SJCRH30 (cell line): ENCODE results near the gene FAM107B. TPM values are rescaled to one million over a fixed set of nuclear protein-coding genes. Genes with fewer than 3 reads are reported as not detected.
A peak's percentile ranks its signal among the peaks of the same experiment; 100 is the strongest.

ENCODE experiments used
- DNase-seq, 2 experiments: peaks; one replicate each; pipeline ENCODE4 v3.0.0-alpha.2; 2015 to 2020
- H3K27ac ChIP-seq: fragments of 250-450 bp; sonication (Bioruptor Pico); 2 replicates; pipeline ENCODE4 v1.5.1; 2020; ENCODE audit warnings: mild to moderate bottlenecking, moderate library complexity
- H3K27me3 ChIP-seq: fragments of 250-450 bp; sonication (Bioruptor Pico); 2 replicates; pipeline ENCODE4 v1.5.1; 2020; ENCODE audit warnings: mild to moderate bottlenecking, moderate library complexity
- H3K36me3 ChIP-seq: fragments of 250-450 bp; sonication (Bioruptor Pico); 2 replicates; pipeline ENCODE4 v1.5.1; 2020; ENCODE audit warnings: mild to moderate bottlenecking, moderate library complexity
- H3K4me1 ChIP-seq: fragments of 250-450 bp; sonication (Bioruptor Pico); 2 replicates; pipeline ENCODE4 v1.5.1; 2020; ENCODE audit warnings: mild to moderate bottlenecking, moderate library complexity
- H3K4me3 ChIP-seq: fragments of 250-450 bp; sonication (Bioruptor Pico); 2 replicates; pipeline ENCODE4 v1.5.1; 2020; ENCODE audit warnings: mild to moderate bottlenecking, moderate library complexity
- H3K9me3 ChIP-seq: fragments of 250-450 bp; sonication (Bioruptor Pico); replicated peaks from 2 replicates; pipeline ENCODE4 v1.5.1; 2020; ENCODE audit warnings: mild to moderate bottlenecking, moderate library complexity
- total RNA-seq: library from RNA; depleted of rRNA; stranded (reverse); fragments of >200 nt; shearing (Covaris generic); gene quantifications from 2 replicates; pipeline ENCODE4 v1.2.3, GENCODE V29; 2014

The FAM107B gene
- total RNA-seq, 1 experiment from 2014 or later = 21.7 TPM

DNA sequence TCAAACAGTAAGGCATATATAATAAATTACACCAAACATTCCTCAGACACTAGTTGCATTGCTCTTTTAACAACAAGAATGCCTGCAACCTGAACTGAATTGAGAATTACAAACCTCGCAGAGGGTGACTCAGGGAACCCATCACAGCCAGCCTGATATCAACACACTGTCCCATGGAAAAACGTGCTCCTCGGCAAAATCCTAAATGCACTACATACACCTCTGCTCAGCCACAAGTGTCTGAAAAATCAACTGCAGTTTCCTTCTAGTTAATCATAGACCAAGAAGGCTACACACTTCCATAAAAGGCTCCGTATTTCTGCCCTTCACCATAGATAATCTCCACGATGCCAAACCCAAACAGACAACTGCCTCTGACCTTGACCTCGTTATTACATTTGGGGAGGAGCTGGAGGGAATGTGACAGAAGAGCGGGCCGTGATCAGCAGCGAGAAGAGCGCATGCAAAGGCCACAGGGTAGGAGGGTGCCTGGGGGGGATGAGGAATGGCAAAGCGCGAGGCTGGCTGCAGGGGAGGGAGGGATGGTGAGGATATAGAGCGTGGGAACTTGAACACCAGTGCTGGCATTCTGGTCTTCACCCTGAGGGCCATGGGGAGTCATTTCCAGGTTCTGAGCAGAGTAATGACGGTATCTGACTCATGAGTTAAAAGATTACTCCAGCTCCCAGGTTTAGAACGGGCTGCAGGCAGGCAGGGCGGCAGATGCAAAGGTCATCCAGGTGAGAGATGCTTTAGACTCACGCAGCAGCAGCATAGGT lies 242.0 kb downstream of the FAM107B start:
- Histone ChIP-seq H3K27ac (no peak overlapping the region), H3K4me1 (no peaks in the 10 kb centered on the region), H3K4me3 (no peak overlapping the region), H3K36me3 (no peaks in the 10 kb centered on the region), H3K27me3 (no peaks in the 10 kb centered on the region), H3K9me3 (no peaks in the 10 kb centered on the region)
- no peak for DNase-seq

GRCh38 chr10:14531974-14532373 lies 242.7 kb downstream of the FAM107B start:
- Histone ChIP-seq H3K9me3 (no peaks in the 10 kb centered on the region), H3K4me1 (no peaks in the 10 kb centered on the region), H3K4me3 (no peak overlapping the region), H3K36me3 (no peaks in the 10 kb centered on the region), H3K27me3 (no peaks in the 10 kb centered on the region), H3K27ac (no peak overlapping the region)
- no peak for DNase-seq

DNA sequence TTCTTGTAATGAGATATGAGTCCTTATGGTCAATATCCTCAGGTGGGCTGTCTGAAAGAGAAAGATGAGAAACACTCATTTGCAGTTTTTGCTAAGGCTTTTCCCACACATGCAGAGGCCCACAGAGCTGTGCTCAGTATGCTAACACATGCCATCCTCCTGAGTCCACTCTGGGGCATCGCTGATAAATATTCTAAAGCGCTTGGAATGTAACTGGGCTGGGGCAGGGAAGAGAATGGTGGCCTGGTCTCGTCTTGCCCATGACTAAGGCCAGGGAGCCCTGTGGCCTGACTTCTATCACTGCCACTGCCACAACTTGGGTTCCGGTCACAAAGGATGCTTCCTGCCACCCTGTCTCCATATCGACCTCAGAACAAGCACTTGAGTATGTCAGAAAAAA lies 244.2 kb downstream of the FAM107B start:
- H3K27me3 ChIP-seq = no peaks in the 10 kb centered on the region
- no peak overlapping the region for H3K27ac ChIP-seq
- no peaks in the 10 kb centered on the region for H3K36me3 ChIP-seq
- DNase-seq = no peak
- H3K4me1 ChIP-seq = no peaks in the 10 kb centered on the region
- no peak overlapping the region for H3K4me3 ChIP-seq
- no peaks in the 10 kb centered on the region for H3K9me3 ChIP-seq

DNA sequence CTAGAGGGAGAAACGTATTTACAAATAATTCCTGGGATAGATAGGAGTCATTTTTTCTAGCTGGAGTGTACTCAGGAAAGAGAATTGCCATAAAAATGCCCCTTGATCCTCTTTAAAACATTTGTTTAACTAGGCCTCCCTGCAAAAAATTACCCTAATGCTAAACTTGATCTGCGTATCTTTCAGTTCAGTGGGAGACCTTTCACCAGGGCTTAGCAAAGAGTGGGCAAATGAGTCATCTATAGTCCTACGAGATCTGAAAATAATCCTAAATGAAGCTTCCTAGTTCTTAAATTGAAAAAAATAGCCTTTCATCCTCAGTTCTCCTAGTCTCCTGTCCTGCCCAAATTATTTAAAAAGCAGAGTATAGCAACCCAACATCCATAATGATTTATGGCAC lies 245.3 kb downstream of the FAM107B start:
- H3K27me3 ChIP-seq = no peaks in the 10 kb centered on the region
- H3K27ac ChIP-seq = no peak overlapping the region
- no peaks in the 10 kb centered on the region for H3K36me3 ChIP-seq
- H3K9me3 ChIP-seq = no peaks in the 10 kb centered on the region
- H3K4me3 ChIP-seq = no peak overlapping the region
- no peak for DNase-seq
- H3K4me1 ChIP-seq = no peaks in the 10 kb centered on the region

DNA sequence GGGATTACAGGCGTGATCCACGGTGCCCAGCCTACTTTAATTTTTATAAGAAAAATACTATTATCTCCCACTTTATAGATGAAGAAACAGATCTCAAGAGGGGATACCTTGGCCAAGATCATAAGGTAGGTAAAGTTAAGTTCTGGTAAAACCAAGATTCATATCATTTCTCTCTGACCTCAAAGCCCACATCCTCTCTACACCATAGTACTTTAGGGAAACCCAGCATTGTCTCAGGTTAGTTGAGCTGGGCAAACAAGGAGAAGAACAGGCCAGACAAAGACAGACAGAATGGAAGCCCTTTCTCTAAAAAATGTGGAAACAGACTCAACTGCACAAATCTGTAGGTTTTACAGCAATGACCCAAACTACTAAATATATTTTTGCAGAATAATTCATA lies 246.2 kb downstream of the FAM107B start:
- Histone ChIP-seq H3K4me3 (no peak overlapping the region), H3K27ac (no peak overlapping the region), H3K4me1 (no peaks in the 10 kb centered on the region), H3K9me3 (no peaks in the 10 kb centered on the region), H3K36me3 (no peaks in the 10 kb centered on the region), H3K27me3 (no peaks in the 10 kb centered on the region)
- no peak for DNase-seq

DNA sequence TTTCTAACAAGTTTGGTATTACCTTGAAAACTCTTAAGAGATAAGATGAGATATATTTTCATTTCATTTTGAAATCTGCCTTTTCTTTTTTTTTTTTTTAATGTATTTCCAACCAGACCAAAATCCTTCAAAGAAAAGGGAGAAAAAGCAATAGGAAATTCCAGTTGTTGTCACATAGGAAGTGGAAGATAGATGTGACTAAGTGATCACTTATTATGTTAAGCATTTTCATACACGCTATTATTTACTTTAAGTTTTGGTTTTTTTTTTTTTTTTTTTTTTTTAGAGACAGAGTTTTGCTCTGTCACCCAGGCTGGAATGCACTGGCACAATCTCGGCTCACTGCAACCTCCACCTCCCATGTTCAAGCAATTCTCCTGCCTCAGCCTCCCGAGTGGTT lies 246.8 kb downstream of the FAM107B start:
- Histone ChIP-seq H3K4me3 (no peak overlapping the region), H3K4me1 (no peaks in the 10 kb centered on the region), H3K27me3 (no peaks in the 10 kb centered on the region), H3K27ac (no peak overlapping the region), H3K9me3 (no peaks in the 10 kb centered on the region), H3K36me3 (no peaks in the 10 kb centered on the region)
- no peak for DNase-seq

- H3K4me3 ChIP-seq = no peak overlapping the region
- H3K9me3 ChIP-seq = no peaks in the 10 kb centered on the region
- no peaks in the 10 kb centered on the region for H3K4me1 ChIP-seq
- DNase-seq = no peak
- H3K27me3 ChIP-seq = no peaks in the 10 kb centered on the region
- H3K27ac ChIP-seq = no peak overlapping the region
- no peaks in the 10 kb centered on the region for H3K36me3 ChIP-seq
These were observed 247.4 kb downstream of the FAM107B start for GRCh38 chr10:14527134-14527844.

DNA sequence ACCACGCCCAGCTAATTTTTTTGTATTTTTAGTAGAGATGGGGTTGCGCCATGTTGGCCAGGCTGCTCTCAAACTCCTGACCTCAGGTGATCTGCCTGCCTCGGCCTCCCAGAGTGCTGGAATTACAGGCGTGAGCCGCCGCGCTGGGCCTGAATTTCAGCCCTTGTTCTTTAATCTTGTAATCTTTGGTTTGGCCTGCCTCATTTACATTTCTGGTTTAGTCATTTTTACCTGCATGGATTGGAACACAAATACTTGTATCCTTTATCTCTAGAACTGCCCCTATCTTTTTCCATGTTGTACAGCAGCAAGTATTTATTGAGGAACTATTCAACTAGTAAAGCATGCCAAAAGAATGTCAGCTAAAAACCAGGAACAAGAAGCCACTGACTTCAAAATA lies 248.4 kb downstream of the FAM107B start:
- Histone ChIP-seq H3K27ac (no peak overlapping the region), H3K36me3 (peaks cover 3% of the 10 kb centered on the region; the same call in 1 of the 2 replicates), H3K4me1 (no peaks in the 10 kb centered on the region), H3K4me3 (no peak overlapping the region), H3K27me3 (no peaks in the 10 kb centered on the region), H3K9me3 (no peaks in the 10 kb centered on the region)
- DNase-seq = no peak

GRCh38 chr10:14524691-14525324 lies 249.9 kb downstream of the FAM107B start:
- no peak for DNase-seq
- Histone ChIP-seq H3K36me3 (peaks cover 3% of the 10 kb centered on the region; the same call in 1 of the 2 replicates), H3K4me1 (no peaks in the 10 kb centered on the region), H3K4me3 (no peak overlapping the region), H3K27ac (no peak overlapping the region), H3K27me3 (no peaks in the 10 kb centered on the region), H3K9me3 (no peaks in the 10 kb centered on the region)

DNA sequence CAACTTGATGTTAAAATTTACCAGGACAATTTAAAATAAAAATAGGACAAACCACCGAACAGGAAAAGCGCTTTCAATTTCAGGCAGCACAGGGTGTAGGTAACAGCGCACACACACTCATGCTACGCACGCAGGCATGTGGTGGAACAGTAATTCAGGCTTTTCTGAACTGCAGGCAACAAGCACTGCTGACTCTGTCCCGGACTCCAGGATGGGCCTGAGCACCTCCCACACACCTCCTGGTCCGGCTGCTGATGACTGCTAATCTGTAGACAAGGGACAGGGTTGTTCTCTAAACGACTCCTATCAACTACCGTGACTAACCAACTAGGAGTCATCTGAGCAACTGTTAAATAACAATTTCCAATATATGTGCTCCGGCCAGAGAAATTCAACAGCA lies 251.4 kb downstream of the FAM107B start:
- no peaks in the 10 kb centered on the region for H3K27me3 ChIP-seq
- no peaks in the 10 kb centered on the region for H3K9me3 ChIP-seq
- DNase-seq = peak; percentile 38 to 63
- no peak overlapping the region for H3K4me3 ChIP-seq
- H3K27ac ChIP-seq = peak overlapping the region; percentile 23
- H3K4me1 ChIP-seq = no peaks in the 10 kb centered on the region
- peaks cover 3% of the 10 kb centered on the region; the same call in 1 of the 2 replicates for H3K36me3 ChIP-seq

DNA sequence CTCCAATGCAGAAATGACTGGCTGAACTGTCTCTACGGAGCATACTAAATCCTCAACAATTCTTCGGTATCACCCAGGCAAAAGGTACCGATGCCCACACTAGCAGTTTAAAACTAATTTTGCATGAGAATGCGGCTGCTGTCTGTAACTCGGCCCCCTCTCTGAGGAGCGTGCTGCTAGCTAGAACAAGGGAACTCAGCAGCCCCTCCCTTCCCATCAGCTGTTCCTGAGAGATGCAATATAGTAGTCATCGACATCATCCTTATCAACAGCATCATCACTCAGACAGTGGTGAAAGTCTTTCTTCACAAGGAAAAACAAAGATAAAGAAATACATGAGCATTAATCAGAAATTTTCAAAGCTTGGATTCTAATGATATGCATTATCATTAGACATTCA lies 254.9 kb downstream of the FAM107B start:
- no peaks in the 10 kb centered on the region for H3K4me1 ChIP-seq
- no peaks in the 10 kb centered on the region for H3K27me3 ChIP-seq
- DNase-seq = no peak
- peaks cover 3% of the 10 kb centered on the region; the same call in 1 of the 2 replicates for H3K36me3 ChIP-seq
- no peaks in the 10 kb centered on the region for H3K9me3 ChIP-seq
- no peak overlapping the region for H3K4me3 ChIP-seq
- H3K27ac ChIP-seq = no peak overlapping the region

GRCh38 chr10:14518149-14518548 lies 256.5 kb downstream of the FAM107B start:
- no peak for DNase-seq
- no peaks in the 10 kb centered on the region for H3K9me3 ChIP-seq
- H3K4me1 ChIP-seq = no peaks in the 10 kb centered on the region
- H3K4me3 ChIP-seq = no peak overlapping the region
- peaks cover 3% of the 10 kb centered on the region; the same call in 1 of the 2 replicates for H3K36me3 ChIP-seq
- no peak overlapping the region for H3K27ac ChIP-seq
- H3K27me3 ChIP-seq = no peaks in the 10 kb centered on the region

- Histone ChIP-seq H3K9me3 (no peaks in the 10 kb centered on the region), H3K4me3 (no peak overlapping the region), H3K27ac (no peak overlapping the region), H3K27me3 (no peaks in the 10 kb centered on the region), H3K4me1 (no peaks in the 10 kb centered on the region), H3K36me3 (no peaks in the 10 kb centered on the region)
- no peak for DNase-seq
These were observed 261.6 kb downstream of the FAM107B start for GRCh38 chr10:14513123-14513522.

GRCh38 chr10:14510346-14510745 lies 264.4 kb downstream of the FAM107B start:
- no peak for DNase-seq
- H3K36me3 ChIP-seq = no peaks in the 10 kb centered on the region
- H3K27ac ChIP-seq = no peak overlapping the region
- H3K4me3 ChIP-seq = no peak overlapping the region
- H3K27me3 ChIP-seq = no peaks in the 10 kb centered on the region
- H3K4me1 ChIP-seq = 0 out of 2 replicates have a peak, but pooled peaks cover 5% of the 10 kb centered on the region
- H3K9me3 ChIP-seq = no peaks in the 10 kb centered on the region

GRCh38 chr10:14508725-14509124 lies 266.0 kb downstream of the FAM107B start:
- no peaks in the 10 kb centered on the region for H3K9me3 ChIP-seq
- H3K4me3 ChIP-seq = no peak overlapping the region
- H3K4me1 ChIP-seq = 0 out of 2 replicates have a peak, but pooled peaks cover 5% of the 10 kb centered on the region
- H3K36me3 ChIP-seq = no peaks in the 10 kb centered on the region
- H3K27me3 ChIP-seq = no peaks in the 10 kb centered on the region
- DNase-seq = no peak
- no peak overlapping the region for H3K27ac ChIP-seq
